Measurements from ENCODE around the gene STAC. TPM values are rescaled to one million over a fixed set of nuclear protein-coding genes. Genes with fewer than 3 reads are reported as not detected.
"Not testable (repeated sequence)": the region's sequence is repeated elsewhere in the genome, so short reads cannot be mapped to it uniquely, and the experiment has no call there.

STAC gene
- total and polyA plus RNA-seq, 8 donors = 0.12 to 0.37 (median 0.16) TPM; not detected in 3

DNA sequence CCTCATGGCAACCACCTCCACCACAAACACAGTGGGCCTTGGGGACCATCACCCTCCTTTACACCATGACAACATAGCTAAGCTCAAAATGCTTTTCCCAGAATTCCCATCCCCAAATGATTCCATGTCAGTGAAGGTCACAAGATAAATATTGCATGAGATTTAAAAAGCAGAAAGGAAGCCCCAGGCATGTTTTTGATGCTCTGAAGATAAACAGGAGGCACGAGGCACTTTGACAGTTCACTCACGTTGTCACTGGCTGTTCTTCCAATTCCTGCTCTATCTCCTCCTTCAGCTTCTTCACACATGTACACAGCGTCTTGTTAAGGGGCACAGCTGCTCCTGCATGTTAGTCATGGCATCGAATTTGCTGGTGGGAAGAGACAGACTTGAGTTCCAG is 180.4 kb downstream of the STAC start:
- no peak overlapping the region for H3K4me3 ChIP-seq
- FAIRE-seq = no peak
- H3K36me3 ChIP-seq = no peaks in the 10 kb centered on the region
- intact Hi-C loops (cut with DNase I) = no loop called here
- DNase-seq = no peak
- WGBS, 2 donors = 55 to 59% methylated on average over 4 of the region's 4 CpGs
- TF ChIP-seq, protein P1, sequence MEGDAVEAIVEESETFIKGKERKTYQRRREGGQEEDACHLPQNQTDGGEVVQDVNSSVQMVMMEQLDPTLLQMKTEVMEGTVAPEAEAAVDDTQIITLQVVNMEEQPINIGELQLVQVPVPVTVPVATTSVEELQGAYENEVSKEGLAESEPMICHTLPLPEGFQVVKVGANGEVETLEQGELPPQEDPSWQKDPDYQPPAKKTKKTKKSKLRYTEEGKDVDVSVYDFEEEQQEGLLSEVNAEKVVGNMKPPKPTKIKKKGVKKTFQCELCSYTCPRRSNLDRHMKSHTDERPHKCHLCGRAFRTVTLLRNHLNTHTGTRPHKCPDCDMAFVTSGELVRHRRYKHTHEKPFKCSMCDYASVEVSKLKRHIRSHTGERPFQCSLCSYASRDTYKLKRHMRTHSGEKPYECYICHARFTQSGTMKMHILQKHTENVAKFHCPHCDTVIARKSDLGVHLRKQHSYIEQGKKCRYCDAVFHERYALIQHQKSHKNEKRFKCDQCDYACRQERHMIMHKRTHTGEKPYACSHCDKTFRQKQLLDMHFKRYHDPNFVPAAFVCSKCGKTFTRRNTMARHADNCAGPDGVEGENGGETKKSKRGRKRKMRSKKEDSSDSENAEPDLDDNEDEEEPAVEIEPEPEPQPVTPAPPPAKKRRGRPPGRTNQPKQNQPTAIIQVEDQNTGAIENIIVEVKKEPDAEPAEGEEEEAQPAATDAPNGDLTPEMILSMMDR (IDR thresholded peaks at IDR 0.05) = no peak
- ATAC-seq = no peak
- no peaks in the 10 kb centered on the region for H3K27me3 ChIP-seq
- H3K4me1 ChIP-seq = no peaks in the 10 kb centered on the region
- no peaks in the 10 kb centered on the region for H3K9me3 ChIP-seq
- H3K27ac ChIP-seq = no peak overlapping the region

DNA sequence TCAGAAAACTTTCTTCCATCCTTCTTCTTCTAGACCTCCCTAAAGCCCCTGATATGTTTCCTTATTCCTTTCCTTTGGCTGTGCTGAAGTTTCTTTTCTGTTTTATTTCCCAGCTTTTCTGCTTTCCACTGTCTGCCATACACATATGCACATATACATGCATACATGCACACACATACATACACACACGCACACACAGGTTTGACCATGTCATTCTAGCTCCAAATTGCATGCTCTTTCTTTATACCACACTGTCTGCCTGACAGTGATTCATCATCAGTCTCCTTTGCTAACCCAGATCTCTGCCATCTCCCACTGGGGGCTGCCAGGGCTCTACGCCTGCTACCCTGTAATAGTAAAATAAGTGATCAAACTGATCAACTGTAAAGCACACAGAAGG is 181.3 kb downstream of the STAC start:
- Histone ChIP-seq H3K27ac (no peak overlapping the region), H3K4me3 (no peak overlapping the region), H3K9me3 (no peaks in the 10 kb centered on the region), H3K4me1 (no peaks in the 10 kb centered on the region), H3K36me3 (no peaks in the 10 kb centered on the region), H3K27me3 (no peaks in the 10 kb centered on the region)
- ATAC-seq (no peak), DNase-seq (no peak), FAIRE-seq (no peak)
- TF ChIP-seq, protein P1 (IDR thresholded peaks at IDR 0.05) = no peak
- 80 to 88% methylated on average over 2 of the region's 2 CpGs for WGBS, 2 donors
- intact Hi-C loops (cut with DNase I) = no loop called here

DNA sequence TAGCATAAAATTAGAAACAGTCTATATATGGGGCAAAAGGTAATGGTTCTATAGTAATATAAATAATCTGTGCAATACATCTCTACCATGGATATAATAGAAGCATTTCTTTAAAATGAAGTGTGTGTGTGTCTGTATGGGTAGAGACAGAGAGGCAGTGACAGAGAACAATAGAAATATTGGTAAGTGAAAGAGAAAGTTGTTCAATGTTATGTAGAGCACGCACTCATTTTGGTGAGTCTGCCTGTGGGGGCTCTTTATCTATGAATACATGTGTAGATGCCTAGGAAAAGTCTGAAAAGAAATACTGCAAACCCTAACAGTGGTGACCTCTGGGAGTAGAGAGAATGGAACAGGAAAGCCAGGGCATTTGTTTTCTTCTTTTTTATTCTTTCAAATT is 182.6 kb downstream of the STAC start:
- DNase-seq (no peak), ATAC-seq (no peak), FAIRE-seq (no peak)
- Histone ChIP-seq H3K9me3 (no peaks in the 10 kb centered on the region), H3K27me3 (no peaks in the 10 kb centered on the region), H3K4me3 (no peak overlapping the region), H3K36me3 (no peaks in the 10 kb centered on the region), H3K27ac (no peak overlapping the region), H3K4me1 (no peaks in the 10 kb centered on the region)
- intact Hi-C loops (cut with DNase I) = no loop called here
- TF ChIP-seq, protein P1 (IDR thresholded peaks at IDR 0.05) = no peak
- 74 to 88% methylated on average over 1 of the region's 1 CpG for WGBS, 2 donors

DNA sequence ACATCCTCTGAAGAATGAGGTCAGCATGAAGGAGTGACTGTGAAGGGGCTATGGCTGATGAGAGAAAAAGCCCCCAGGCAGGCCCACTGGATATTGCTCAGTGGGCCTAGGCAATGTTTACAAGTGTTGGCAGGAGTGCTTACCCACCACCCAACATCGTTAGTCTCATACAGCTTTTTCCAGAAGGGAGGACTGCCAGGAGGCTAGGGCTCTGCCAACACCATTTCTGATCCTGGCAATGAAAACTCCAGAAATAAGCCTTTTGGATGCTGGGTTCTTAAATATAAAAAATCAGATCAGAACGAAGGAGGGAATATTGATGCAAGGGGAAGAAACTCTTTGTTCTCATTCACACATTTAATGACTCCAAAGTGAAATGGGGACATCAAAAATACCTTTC is 194.9 kb downstream of the STAC start:
- TF ChIP-seq, protein P1 (IDR thresholded peaks at IDR 0.05) = no peak
- Histone ChIP-seq H3K4me3 (no peak overlapping the region), H3K36me3 (no peaks in the 10 kb centered on the region), H3K9me3 (no peaks in the 10 kb centered on the region), H3K27me3 (no peaks in the 10 kb centered on the region), H3K27ac (no peak overlapping the region), H3K4me1 (no peaks in the 10 kb centered on the region)
- DNase-seq (no peak), FAIRE-seq (no peak), ATAC-seq (no peak)
- 39 to 53% methylated on average over 2 of the region's 2 CpGs for WGBS, 2 donors
- intact Hi-C loops (cut with DNase I) = no loop called here

DNA sequence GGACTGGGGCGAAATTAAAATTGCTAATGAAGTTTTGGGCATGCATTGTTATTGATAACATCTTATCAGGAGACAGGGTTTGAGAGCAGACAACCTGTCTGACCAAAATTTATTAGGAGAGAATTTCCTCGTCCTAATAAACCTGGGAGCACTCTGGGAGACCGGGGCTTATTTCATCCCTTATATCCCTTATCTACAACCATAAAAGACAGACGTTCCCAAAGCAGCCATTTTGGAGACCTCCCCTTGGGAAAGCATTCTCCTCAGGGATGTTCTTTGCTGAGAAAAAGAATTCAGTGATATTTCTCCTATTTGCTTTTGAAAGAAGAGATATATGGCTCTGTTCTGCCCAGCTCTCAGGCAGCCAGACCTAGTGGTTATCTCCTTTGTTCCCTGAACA is 198.1 kb downstream of the STAC start:
- H3K27me3 ChIP-seq; intact Hi-C loops (cut with DNase I); ATAC-seq; H3K9me3 ChIP-seq; H3K4me1 ChIP-seq; H3K36me3 ChIP-seq; H3K4me3 ChIP-seq; H3K27ac ChIP-seq; DNase-seq; FAIRE-seq: not testable (repeated sequence)
- 59 to 60% methylated on average over 4 of the region's 4 CpGs for WGBS, 2 donors

DNA sequence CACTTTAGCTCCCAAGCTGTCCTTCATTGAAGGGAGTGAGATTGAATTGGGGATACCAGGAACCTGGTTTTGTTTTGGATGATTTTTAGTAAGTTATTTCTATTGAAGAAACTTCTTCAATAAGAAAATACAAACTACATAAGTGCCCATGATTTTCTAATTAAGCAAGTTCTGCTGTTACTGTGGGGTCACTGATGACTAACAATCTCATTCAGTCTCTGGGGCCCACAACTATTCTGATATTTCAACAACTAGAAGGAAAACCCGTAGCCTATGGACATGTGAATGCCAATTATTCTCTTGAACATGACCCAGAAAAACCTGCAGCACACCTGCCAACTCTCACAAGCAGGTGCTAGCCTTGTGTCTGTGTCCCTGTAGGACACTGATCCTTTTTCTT is 199.4 kb downstream of the STAC start:
- Histone ChIP-seq H3K4me3 (no peak overlapping the region), H3K27me3 (no peaks in the 10 kb centered on the region), H3K27ac (no peak overlapping the region), H3K9me3 (no peaks in the 10 kb centered on the region), H3K4me1 (no peaks in the 10 kb centered on the region), H3K36me3 (no peaks in the 10 kb centered on the region)
- TF ChIP-seq, protein P1 (IDR thresholded peaks at IDR 0.05) = no peak
- intact Hi-C loops (cut with DNase I) = no loop called here
- WGBS, 2 donors = 10 to 29% methylated on average over 1 of the region's 1 CpG
- DNase-seq = no peak
- ATAC-seq = no peak
- FAIRE-seq = no peak
